SIG-M5 (cell line): Measurements from ENCODE around the gene CTRB1.
"Not testable (repeated sequence)": the region's sequence is repeated elsewhere in the genome, so short reads cannot be mapped to it uniquely, and the experiment has no call there.

Source experiments
- DNase-seq: peaks from one replicate; lab custom pipeline; 2025; lab: John Stamatoyannopoulos, UW

CTRB1 gene

GRCh38 chr16:75226550-75227360, 8.0 kb downstream of the CTRB1 start:
- DNase-seq, result no peak

- no peak for DNase-seq
Observed at GRCh38 chr16:75227361-75228142, 8.8 kb downstream of the CTRB1 start.

GRCh38 chr16:75228143-75228976, 9.6 kb downstream of the CTRB1 start:
- no peak for DNase-seq

GRCh38 chr16:75229172-75230031, 10.6 kb downstream of the CTRB1 start:
- DNase-seq, result no peak

- DNase-seq, result no peak
Observed at GRCh38 chr16:75230471-75231110, 11.8 kb downstream of the CTRB1 start.

GRCh38 chr16:75231570-75231969, 12.8 kb downstream of the CTRB1 start:
- no peak for DNase-seq

- DNase-seq, result no peak
Observed at GRCh38 chr16:75233611-75233938, 14.8 kb downstream of the CTRB1 start.

GRCh38 chr16:75234856-75235696, 16.3 kb downstream of the CTRB1 start:
- no peak for DNase-seq

- DNase-seq, result no peak
Observed at GRCh38 chr16:75235721-75236193, 17.0 kb downstream of the CTRB1 start.

GRCh38 chr16:75236232-75236631, 17.4 kb downstream of the CTRB1 start:
- no peak for DNase-seq

GRCh38 chr16:75236736-75237397, 18.1 kb downstream of the CTRB1 start:
- no peak for DNase-seq

- no peak for DNase-seq
Observed at GRCh38 chr16:75237398-75238131, 18.8 kb downstream of the CTRB1 start.

- DNase-seq, result no peak
Observed at GRCh38 chr16:75238132-75238852, 19.5 kb downstream of the CTRB1 start.

- DNase-seq, result no peak
Observed at GRCh38 chr16:75238853-75239541, 20.2 kb downstream of the CTRB1 start.

GRCh38 chr16:75239542-75240122, 20.8 kb downstream of the CTRB1 start:
- DNase-seq, result no peak

- DNase-seq, result not testable (repeated sequence)
Observed at GRCh38 chr16:75240633-75241032, 21.8 kb downstream of the CTRB1 start.

- no peak for DNase-seq
Observed at GRCh38 chr16:75241412-75241811, 22.6 kb downstream of the CTRB1 start.
